ENCODE data around the gene PTPN21.

PTPN21 gene

DNA sequence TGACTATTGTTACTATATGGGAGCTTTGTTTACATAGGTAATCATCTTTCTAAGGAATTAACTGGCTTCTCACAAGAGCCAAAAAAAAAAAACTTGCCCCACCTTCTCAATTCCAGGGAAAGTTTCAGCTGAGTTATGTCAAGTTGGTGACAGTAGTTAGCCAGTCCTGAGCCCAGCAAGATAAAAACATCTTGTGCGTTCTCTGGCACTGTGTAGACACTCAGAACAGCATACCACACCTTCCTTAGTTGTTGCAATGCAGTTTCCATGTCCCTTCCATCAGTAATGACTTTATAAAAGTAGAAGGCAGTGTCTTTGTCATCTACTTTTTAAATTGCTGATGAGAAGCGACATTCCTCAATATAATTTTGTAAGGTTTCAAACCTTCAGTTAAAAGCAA is 50.2 kb downstream of the PTPN21 start:
- no peak for DNase-seq (ENCODE audit: low spot score)

DNA sequence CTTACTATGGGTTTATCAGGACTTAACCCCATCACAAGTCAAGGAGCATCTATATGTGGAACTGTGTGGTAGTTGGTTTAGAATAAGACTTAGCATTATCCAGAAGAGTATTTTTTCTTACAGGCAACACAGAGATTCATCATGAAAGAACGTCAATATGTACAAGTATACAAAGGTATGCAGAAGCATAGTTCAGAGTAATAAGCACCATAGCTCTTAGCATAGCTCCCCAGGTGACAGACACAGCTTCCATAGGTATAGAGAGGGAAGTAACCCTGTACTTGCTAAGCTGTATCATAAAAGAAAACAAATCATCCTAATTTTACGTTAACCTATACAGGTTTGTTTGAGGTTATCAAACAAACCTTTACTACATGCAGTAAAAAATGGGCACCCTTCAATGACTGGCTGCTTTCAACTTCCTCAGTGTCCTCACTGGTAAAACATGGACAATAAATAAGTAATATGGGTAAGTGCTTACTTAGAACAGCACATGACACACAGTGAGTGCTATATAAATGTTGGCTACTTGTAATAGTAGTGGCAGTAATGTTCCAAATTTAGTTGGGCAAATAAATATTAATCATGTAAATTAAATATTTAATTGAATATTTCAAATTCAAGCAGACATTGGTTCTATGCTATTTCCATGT is 50.9 kb downstream of the PTPN21 start:
- no peak for DNase-seq (ENCODE audit: low spot score)

DNA sequence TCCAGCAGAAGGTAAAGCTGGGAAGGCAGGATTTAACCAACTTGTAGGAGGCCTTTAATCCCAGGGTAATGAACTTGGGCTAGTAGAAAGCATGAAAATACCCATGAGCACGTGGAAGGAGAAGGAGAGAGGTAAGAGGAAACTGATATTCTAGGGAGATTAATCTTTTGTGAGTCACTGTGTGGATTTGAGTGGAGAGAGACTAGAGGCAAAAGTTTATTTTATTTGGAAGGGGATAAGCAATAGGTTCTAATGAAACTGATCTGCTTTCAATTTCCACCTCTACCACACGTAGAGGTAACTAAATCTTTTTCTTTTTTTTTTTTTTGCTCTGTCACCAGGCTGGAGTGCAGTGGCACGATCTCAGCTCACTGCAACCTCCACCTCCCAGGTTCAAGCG is 52.1 kb downstream of the PTPN21 start:
- no peak for DNase-seq (ENCODE audit: low spot score)

DNA sequence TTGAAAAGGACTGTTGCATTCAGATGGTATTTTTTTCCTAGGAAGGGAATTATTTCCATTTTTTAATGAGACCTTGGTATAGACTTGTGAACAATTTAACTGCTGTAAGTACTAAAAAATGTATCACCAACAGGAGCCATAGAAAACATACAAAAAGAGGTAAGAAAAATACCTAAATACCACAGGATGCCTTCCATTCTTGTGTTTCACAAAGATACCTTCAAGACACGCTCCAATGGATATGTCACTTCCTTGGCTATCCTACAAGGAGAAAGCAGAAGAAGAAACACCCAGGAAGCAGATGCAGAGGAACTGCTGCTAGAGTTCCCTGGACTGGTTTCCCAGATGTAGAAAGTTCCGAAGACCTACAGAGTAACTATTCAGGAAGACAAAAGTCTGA is 54.2 kb downstream of the PTPN21 start:
- DNase-seq (ENCODE audit: low spot score) = no peak

DNA sequence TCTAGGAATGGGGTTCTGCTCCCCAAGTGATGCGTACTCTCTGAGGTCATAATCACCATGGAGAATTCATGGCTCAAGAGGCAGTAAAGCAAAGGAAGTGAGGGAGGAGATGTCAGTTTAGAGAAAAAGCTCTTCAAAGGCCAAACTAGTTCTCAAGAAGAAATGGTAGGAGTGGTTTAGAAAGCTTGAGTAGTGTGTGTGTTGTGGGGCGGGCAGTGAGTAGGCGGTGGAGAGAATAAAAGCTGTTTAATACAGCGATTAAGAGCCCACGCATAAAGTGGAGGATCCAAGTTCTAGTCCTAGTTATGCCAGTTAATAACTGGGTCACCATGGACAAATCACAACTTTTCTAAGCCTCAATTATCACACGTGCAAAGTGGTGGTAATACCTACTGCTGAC is 55.6 kb downstream of the PTPN21 start:
- no peak for DNase-seq (ENCODE audit: low spot score)

DNA sequence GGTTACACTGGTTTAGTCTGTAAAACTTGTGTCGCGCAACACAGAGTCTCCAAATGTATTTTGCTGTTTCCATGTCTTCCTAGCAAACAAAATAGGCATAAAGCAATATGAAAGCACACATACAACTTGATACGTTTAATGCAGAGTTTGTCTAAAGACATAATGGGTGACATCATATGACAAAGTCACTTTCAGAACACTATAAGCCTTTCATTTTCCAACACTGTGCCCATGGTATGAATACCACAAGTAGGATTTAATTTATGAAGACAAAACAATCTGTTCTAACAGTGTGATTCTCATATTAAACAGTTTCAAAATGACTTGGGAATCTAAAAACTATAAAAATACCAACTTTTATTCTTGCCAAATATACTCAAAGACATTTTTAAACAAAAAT is 58.4 kb downstream of the PTPN21 start:
- no peak for DNase-seq (ENCODE audit: low spot score)

DNA sequence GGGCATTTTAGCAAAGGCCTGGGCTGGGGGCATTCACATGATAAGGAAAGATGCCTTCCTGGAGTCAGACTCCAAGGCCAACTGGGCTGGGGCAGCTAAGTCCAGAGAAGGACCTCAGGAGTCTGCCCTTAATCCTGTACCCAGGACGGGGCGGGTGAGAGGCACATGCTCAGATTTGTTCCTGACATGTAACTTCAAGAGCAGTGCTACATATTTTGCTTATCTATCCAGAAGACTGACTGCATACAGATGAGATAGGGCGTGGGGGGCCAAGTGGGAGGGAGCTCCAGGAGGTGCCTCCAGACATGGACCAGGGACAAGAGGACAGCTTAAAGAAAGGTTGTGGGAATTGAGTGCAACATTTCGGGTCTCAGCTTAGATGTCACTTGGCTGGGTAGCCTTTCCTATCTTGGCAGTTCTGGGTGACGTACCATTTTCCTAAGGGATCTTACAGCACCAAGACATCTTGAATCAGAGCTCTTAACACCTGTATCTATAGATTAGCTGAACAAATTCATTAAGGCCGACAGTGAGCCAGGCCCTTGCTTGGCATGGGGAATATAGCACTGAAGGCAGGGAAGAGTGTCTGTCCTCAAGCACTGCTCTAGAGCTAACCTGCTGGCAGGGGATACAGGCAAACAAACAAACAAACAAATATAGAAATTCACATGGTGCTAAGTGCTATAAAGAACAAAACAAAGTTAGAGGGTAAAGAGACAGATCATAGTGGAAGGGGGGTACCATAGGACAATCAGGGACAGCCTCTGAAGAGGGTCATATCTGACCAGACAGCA is 61.2 kb downstream of the PTPN21 start:
- DNase-seq (ENCODE audit: low spot score) = no peak

DNA sequence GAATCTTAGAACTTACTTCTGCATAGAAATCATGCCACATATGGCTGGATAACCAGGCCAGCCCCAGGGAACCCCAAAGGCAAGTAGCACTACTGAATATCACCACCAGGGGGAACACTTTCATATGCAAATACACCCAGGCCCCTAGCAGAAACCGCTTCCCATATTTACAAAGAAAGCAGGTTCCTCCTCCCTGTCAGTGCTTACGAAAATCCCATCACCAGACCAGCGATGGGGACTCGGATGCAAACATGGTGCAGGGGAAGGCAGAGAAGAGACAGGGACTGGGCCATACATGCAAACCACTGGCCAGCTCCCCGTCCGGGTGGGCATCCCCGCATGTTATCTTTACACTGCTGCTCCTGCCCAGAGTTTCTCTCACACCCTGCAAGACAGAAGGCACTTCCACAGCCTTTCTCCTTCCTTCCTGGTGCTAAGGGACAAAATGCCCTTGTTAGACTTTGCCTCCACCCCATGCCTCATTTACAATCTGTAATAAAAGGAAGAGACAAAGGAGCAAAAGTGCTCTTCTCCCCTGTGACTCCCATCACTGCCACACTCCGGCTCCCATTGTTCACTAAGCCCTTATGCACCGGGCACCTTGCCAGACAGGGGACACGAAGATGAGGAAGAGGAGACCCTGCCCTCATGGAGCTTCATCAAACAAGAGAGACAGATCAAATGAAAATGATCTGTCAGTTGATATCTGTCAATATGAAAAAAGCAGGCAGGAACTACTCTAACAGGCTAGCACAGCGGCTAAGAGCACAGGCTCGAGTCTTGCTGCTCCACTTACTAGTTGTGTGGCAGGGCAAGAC is 62.3 kb downstream of the PTPN21 start:
- peak; percentile 78 for DNase-seq (ENCODE audit: low spot score)

DNA sequence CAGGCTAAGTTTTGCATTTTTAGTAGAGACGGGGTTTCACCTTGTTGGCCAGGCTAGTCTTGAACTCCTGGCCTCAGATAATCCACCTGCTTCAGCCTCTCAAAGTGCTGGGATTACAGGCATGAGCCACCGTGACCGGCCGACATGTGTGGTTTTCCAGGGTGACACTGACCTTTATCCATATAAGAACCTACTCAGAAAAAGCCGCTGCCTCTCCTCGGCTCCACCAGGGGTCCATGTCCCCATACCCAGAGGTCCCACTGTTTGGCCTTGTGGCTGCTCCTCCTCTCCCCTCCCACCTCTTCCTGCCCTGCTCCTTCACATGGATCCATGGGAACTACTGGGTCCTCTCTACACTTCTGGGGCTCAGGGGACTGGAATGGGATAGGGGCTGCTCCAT is 64.6 kb downstream of the PTPN21 start:
- no peak for DNase-seq (ENCODE audit: low spot score)

DNA sequence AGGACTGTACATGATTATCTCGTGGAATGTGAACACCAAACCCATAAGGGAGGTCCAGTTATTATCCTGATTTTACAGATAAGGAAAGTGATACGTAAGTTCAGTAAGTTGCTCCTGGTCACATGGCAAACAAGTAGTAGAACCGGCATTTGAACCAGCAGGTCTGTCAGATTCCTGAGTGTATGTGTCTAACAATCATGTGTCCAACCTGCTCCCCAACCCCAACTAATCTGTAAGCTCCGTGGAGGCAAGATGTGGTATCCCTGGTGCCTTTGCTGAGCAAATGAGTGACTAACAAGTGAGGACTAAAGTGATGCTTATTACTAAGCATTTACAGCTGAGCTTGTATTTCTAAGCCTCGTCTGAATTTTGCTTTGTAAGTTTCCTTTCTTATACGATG is 65.9 kb downstream of the PTPN21 start:
- DNase-seq (ENCODE audit: low spot score) = no peak

DNA sequence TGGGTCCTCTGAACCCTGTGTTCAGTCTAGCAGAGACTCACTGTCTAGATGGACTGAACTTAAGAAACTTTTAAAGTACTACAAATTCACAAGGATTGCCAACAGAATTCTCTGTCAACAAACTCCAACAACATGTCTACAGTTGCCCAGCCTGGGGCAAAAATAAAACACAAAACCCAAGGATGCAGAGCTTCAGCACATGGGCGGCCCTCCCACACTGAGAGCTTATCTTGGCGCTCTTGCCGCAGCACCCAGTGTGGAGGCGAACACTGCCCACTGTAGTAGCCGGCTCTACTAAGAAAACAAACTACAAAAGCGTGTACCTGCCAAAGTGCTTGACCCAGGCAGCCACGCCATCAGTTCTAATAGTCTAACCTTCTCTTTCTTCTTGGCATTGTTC is 66.7 kb downstream of the PTPN21 start:
- no peak for DNase-seq (ENCODE audit: low spot score)

DNA sequence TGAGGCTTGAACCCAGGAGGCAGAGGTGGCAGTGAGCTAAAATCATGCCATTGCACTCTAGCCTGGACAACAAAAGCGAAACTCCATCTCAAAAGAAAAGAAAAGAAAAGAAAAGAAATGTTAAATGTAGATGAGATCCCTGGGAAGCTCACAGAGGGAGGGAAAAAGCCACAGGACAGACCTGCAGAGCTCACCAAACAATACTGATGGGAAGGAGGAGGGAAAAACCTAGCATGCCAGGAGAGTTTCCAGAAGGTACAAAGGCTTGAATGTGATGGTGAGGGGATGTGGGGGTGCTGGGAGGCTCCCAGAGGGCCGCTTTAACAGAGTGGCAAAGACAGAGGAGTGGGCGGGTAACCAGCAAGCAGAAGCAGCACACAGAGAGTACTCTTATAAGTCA is 72.3 kb downstream of the PTPN21 start:
- DNase-seq (ENCODE audit: low spot score) = no peak

DNA sequence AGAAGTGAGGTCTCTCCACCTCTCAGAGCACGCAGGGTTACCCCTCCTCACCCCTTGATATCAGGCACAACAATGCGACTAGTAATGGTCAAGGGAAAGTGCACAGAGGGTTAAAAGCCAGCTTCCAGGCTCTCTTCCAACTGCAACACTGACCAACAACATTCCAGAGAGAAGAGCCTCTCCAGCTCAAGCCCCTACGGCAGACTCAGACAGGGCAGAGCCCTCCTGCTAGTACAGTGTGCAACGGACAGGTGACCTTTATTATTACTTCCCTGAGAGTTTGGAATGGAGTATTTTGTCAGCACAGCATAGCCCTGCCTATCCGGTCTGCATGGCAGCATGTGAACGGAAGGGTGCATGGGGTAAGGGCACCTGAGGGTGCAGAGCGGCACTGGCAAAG is 73.0 kb downstream of the PTPN21 start:
- no peak for DNase-seq (ENCODE audit: low spot score)

DNA sequence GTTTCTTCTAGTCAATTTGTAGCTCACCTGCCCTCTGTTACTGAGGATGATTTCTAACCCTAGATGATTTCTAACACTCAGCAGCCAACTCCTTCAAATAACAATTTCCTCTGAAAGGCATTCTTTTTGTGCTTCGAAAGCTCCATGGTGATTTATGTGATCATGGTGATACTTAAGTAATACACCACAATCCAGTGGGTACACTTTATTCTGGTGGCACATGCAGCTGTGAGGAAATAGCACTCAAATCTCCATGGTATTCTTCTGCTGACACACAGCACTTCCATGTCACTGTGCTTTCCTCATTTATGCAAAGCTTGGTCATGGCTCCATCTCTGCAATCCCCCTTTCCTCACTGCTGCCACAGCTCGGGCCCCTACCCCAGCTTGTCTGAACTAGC is 73.7 kb downstream of the PTPN21 start:
- DNase-seq (ENCODE audit: low spot score) = no peak

DNA sequence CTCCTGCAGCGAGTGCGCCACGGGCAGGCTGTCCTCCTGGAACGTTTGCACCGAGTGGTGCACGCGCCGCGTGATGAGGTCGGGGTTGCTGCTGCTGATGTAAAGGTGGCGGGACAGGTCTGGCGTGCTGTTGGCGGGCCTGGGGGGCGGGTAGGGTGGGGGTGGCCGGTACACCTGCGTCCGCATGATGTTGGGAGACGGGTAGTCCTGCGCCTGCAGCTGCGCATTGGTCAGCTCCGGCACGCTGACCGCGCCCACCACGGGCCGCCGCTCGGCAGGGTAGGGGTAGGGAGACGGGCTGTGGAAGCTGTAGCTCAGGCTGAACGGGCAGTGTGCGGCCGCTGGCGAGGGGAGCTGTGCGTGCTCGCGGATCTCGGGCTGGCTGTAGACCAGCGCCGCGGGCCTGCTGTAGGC is 75.2 kb downstream of the PTPN21 start:
- DNase-seq (ENCODE audit: low spot score) = no peak

DNA sequence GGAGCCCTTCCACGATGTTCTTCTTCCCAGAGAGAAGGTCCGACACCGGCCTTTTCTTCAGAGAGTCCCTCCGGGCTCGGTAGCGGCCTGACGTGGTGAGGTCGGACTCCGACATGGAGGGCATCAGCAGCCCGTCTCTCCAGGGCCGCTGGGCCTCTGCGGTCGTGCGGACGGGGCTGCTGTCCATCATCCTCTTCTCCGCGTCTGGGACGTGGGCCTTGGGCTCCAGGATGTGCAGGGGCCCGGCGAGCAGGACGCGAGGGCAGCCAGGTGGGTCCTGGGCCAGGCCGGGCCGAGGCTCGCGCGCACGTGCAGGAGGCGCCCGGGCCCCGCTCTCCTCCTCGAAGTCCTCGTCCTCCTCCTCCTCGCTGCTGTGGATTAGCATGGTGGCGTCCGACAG is 75.9 kb downstream of the PTPN21 start:
- no peak for DNase-seq (ENCODE audit: low spot score)

DNA sequence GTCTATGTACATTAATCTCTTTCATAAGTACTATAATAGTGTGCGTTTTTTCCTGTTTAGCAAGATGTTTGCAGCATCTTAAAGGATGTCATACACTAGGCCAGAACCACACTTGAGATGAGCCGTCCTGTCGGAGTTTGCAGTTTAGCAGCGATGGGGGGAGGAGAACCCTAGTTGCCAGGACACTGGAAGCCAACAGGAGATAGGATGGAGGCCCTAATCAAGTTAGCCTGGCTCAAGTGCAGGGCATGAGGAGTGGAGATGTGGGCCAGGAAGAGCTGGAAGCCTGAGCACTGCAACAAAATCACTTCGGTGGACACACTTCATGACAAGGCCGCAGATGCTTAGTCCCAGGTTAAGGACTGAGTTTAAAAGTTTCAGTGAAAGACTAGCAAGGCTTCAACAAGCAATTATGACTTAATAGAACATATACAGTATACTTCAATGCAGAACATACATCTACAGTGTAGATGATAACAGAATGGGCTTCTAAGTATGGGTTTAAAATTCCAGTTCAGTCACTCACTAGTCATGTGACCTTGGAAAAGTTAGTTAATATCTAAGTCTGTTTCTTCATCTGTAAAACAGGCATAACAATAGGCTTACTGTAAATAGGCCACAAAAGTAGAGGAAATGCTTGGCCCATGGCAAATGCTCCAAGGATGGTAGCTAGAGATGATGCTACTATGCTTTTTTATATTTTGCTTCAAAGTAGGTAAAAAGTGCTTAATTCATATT is 77.1 kb downstream of the PTPN21 start:
- DNase-seq (ENCODE audit: low spot score) = no peak

DNA sequence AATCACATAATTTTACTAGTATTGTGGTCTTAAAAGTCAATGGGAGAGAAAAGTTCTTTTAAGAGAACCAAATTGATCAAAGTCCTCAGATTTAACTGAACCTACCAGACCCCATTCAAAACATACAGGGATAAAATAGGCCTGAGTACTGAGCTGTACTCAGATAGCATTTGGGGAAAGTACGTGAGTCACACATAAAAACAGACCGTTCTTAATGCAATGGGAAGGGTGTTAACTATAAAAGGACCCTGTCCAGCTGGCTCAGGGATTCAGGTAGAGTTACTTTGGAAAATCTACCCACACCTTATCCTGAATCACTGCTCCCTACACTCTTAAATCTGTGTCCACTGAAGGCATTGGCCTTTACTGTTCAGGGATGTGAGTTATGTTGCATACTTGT is 78.0 kb downstream of the PTPN21 start:
- no peak for DNase-seq (ENCODE audit: low spot score)

DNA sequence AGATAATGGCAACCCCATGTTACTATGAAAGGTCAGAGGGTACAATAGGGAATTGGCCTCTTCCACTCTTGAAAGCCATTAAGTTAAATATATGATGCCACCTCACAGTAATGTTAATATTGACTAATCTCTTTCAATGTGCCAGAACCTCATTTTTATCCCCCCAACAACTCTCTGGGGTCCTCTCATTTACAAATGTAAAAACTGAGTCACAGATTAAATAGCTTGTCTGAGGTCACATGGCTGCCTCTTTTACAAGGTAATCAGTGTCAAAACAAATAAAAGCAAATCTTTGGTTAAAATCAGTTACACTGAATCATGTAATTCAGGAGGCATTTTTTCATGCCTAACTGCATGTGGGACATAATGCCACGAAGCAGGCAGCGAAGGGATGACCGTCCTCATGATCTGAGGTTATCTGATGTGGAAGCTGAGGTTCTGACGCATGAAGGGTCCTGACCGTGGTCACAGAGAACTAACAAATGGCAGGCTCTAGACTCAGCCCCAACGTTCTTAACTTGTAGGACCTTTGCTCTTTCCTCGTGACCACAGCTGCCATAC is 78.5 kb downstream of the PTPN21 start:
- no peak for DNase-seq (ENCODE audit: low spot score)

DNA sequence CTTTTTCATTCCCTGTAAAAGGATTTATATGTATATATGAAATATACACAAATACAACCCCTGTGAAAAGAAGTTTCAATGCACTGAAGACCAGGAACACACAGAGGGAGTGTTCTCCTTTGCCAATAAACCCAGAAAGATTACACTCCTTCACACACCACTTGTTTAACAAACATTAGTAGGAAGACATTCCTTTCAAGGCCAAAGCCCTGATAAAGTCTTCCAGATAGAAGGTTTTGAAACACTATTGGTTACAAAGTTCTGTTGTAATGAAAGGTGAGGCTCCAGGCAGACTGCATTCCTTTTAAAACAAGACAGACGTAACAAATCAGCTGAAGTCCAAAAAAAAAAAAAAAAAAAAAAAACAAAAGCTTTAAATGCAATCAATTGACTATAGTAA is 81.0 kb downstream of the PTPN21 start:
- no peak for DNase-seq (ENCODE audit: low spot score)

DNA sequence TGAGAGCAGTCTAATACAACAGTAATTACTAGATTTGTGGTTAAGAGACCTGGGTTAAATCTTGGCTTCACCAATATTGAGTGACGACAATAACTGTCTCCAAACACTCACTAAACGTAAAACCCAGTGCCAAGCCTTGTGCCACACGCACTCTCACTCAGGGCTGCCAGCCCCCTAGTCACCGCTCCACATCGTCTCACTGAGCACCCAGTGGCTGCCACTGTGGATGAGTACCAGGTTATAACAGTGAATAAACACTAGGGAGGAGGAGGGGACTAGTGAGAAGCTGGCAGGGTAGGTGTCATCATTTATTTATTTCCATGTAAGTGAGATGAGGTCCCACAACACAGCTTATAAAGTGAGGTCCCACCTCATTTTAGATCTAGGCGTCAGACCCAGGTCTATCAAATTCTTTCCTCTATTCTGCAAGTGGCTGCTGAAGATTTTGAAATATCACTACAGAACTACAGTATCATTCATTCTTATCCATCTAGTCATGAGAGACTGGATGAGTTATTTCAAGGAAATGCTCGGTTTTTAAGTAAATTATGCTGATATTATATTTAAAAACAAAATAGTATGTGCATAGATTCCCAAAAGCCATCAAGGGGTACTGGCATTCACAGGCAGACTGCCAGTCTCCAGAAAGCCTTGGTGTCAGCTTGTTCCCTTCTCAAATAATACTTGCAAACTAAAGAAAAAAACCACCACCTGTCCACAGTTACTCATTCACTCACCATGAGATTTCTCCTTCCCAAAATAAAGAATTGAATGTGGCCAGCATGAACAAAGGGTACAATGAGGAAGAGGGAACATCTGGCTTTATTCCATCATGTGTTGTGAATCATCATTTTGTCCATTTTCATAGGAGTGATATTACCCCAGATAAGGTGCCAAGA is 84.0 kb downstream of the PTPN21 start:
- no peak for DNase-seq (ENCODE audit: low spot score)
